H9 (cell line): ENCODE data around the gene SMC4. TPM values are rescaled to one million over a fixed set of nuclear protein-coding genes. Genes with fewer than 3 reads are reported as not detected.

Experiments
- DNase-seq: peaks from one replicate; pipeline ENCODE4 v3.0.0-alpha.2; 2017
- H2AFZ ChIP-seq: one replicate; pipeline ENCODE4 v1.6.1; 2013; ENCODE audit warnings: mild to moderate bottlenecking, low read length, control low read depth, moderate library complexity
- H2AK5ac ChIP-seq: 2 replicates; pipeline ENCODE4 v1.6.1; 2013; ENCODE audit warnings: low read length, control low read depth, mixed read lengths; ENCODE audit not compliant: insufficient read length
- H2BK120ac ChIP-seq: one replicate; pipeline ENCODE4 v1.6.1; 2013; ENCODE audit warnings: low read depth, mild to moderate bottlenecking, low read length, control low read depth, inconsistent platforms; ENCODE audit not compliant: poor library complexity, severe bottlenecking
- H2BK12ac ChIP-seq: 2 replicates; pipeline ENCODE4 v1.6.1; 2013; ENCODE audit warnings: low read length, control low read depth, mixed read lengths, low read depth; ENCODE audit not compliant: insufficient read length
- H2BK15ac ChIP-seq: 2 replicates; pipeline ENCODE4 v1.6.1; 2013; ENCODE audit warnings: low read depth, low read length, control low read depth
- H2BK20ac ChIP-seq: one replicate; pipeline ENCODE4 v1.6.1; 2013; ENCODE audit warnings: low read depth, mild to moderate bottlenecking, low read length, control low read depth, inconsistent platforms; ENCODE audit not compliant: poor library complexity, severe bottlenecking
- H2BK5ac ChIP-seq: 2 replicates; pipeline ENCODE4 v1.6.1; 2013; ENCODE audit warnings: low read length, control low read depth, mixed read lengths; ENCODE audit not compliant: insufficient read length
- H3K14ac ChIP-seq: 2 replicates; pipeline ENCODE4 v1.6.1; 2013; ENCODE audit warnings: low read length, control low read depth; ENCODE audit not compliant: insufficient read depth
- H3K18ac ChIP-seq: 2 replicates; pipeline ENCODE4 v1.6.1; 2013; ENCODE audit warnings: low read depth, mild to moderate bottlenecking, mixed read lengths, low read length, control low read depth; ENCODE audit not compliant: insufficient read length
- H3K23ac ChIP-seq: 2 replicates; pipeline ENCODE4 v1.6.1; 2013; ENCODE audit warnings: low read length, control low read depth, mixed read lengths, low read depth; ENCODE audit not compliant: insufficient read length
- H3K23me2 ChIP-seq: 2 replicates; pipeline ENCODE4 v1.6.1; 2013; ENCODE audit warnings: low read depth, mild to moderate bottlenecking, mixed read lengths, low read length, control low read depth; ENCODE audit not compliant: insufficient read length, poor library complexity, severe bottlenecking
- H3K27ac ChIP-seq: 2 replicates; pipeline ENCODE4 v1.5.1; 2013; ENCODE audit warnings: low read length, control low read depth, mixed read lengths, low read depth; ENCODE audit not compliant: insufficient read length
- H3K27me3 ChIP-seq: 2 replicates; pipeline ENCODE4 v1.6.1; 2013; ENCODE audit warnings: low read length, control low read depth, inconsistent platforms; ENCODE audit not compliant: insufficient read depth
- H3K4ac ChIP-seq: 2 replicates; pipeline ENCODE4 v1.6.1; 2013; ENCODE audit warnings: low read depth, mild to moderate bottlenecking, control low read depth, inconsistent platforms, low read length, moderate library complexity
- H3K4me1 ChIP-seq: 2 replicates; pipeline ENCODE4 v1.6.1; 2013; ENCODE audit warnings: low read length, control low read depth, inconsistent platforms; ENCODE audit not compliant: insufficient read depth
- H3K4me2 ChIP-seq: 2 replicates; pipeline ENCODE4 v1.6.1; 2013; ENCODE audit warnings: low read length, control low read depth, mixed read lengths; ENCODE audit not compliant: insufficient read length, insufficient read depth
- H3K56ac ChIP-seq: 2 replicates; pipeline ENCODE4 v1.6.1; 2013; ENCODE audit warnings: low read depth, mild to moderate bottlenecking, mixed read lengths, low read length, control low read depth; ENCODE audit not compliant: insufficient read length
- H3K79me1 ChIP-seq: 2 replicates; pipeline ENCODE4 v1.6.1; 2013; ENCODE audit warnings: low read depth, mild to moderate bottlenecking, moderate library complexity, low read length, control low read depth, inconsistent platforms; ENCODE audit not compliant: insufficient read depth, poor library complexity, severe bottlenecking
- H3K79me2 ChIP-seq: 2 replicates; pipeline ENCODE4 v1.6.1; 2013; ENCODE audit warnings: low read length, control low read depth, inconsistent platforms; ENCODE audit not compliant: insufficient read depth
- H3K9ac ChIP-seq: 2 replicates; pipeline ENCODE4 v1.6.1; 2013; ENCODE audit warnings: low read length, control low read depth, mixed read lengths; ENCODE audit not compliant: insufficient read length; ENCODE audit errors: extremely low read depth
- H3K9me3 ChIP-seq: one replicate; pipeline ENCODE4 v1.6.1; 2013; ENCODE audit warnings: low read depth, low read length, inconsistent platforms; ENCODE audit not compliant: control insufficient read depth
- H3T11ph ChIP-seq: one replicate; pipeline ENCODE4 v1.6.1; 2013; ENCODE audit warnings: mild to moderate bottlenecking, low read length, control low read depth, inconsistent platforms
- H4K20me1 ChIP-seq: one replicate; pipeline ENCODE4 v1.6.1; 2013; ENCODE audit not compliant: control insufficient read depth, insufficient read length, insufficient read depth
- H4K5ac ChIP-seq: 2 replicates; pipeline ENCODE4 v1.6.1; 2013; ENCODE audit warnings: low read depth, mild to moderate bottlenecking, mixed read lengths, low read length, control low read depth; ENCODE audit not compliant: insufficient read length
- H4K8ac ChIP-seq: replicated peaks from 2 replicates; pipeline ENCODE4 v1.6.1; 2013; ENCODE audit warnings: low read length, control low read depth, mixed read lengths, low read depth; ENCODE audit not compliant: insufficient read length
- H4K91ac ChIP-seq: 2 replicates; pipeline ENCODE4 v1.6.1; 2013; ENCODE audit warnings: low read depth, mild to moderate bottlenecking, moderate library complexity, mixed read lengths, low read length, control low read depth; ENCODE audit not compliant: insufficient read length
- H3K27ac Mint-ChIP-seq, 3 experiments: 2 replicates in 2 of 3; 3 replicates in 1 of 3; pipeline ENCODE4 v1.8.0; 2020 to 2021; ENCODE audit warnings: mixed read lengths in 3 of 3, mild to moderate bottlenecking in 1 of 3, moderate library complexity in 1 of 3
- H3K27me3 Mint-ChIP-seq: 2 replicates; pipeline ENCODE4 v1.8.0; 2021; ENCODE audit warnings: low read depth, mild to moderate bottlenecking, moderate library complexity, mixed read lengths
- H3K36me3 Mint-ChIP-seq, 3 experiments: 2 replicates in 2 of 3; 3 replicates in 1 of 3; pipeline ENCODE4 v1.8.0; 2020 to 2021; ENCODE audit warnings: low read depth in 3 of 3, mixed read lengths in 3 of 3; ENCODE audit not compliant: insufficient read depth in 1 of 3
- H3K4me1 Mint-ChIP-seq, 2 experiments: 2 replicates each; pipeline ENCODE4 v1.8.0; 2020; ENCODE audit warnings: mixed read lengths in 2 of 2
- H3K4me3 Mint-ChIP-seq, 2 experiments: 2 replicates in 1 of 2; 3 replicates in 1 of 2; pipeline ENCODE4 v1.8.0; 2020 to 2021; ENCODE audit warnings: mild to moderate bottlenecking in 2 of 2, mixed read lengths in 2 of 2, moderate library complexity in 1 of 2
- H3K9me3 Mint-ChIP-seq, 2 experiments: 2 replicates in 1 of 2; 3 replicates in 1 of 2; pipeline ENCODE4 v1.8.0; 2020; ENCODE audit warnings: mild to moderate bottlenecking in 2 of 2, mixed read lengths in 2 of 2, moderate library complexity in 1 of 2
- WGBS: extraction: QIAGEN DNeasy Blood & Tissue Kit; methylation state at CpG from one replicate; pipeline ENCODE4 v1.1.7; 2013; ENCODE audit warnings: missing lambda C conversion rate, low lambda C conversion rate, mixed read lengths; ENCODE audit not compliant: insufficient read length; ENCODE audit errors: extremely low coverage; 5-methylcytosine and 5-hydroxymethylcytosine counted together
- total RNA-seq: library from RNA; stranded (reverse); gene quantifications from 2 replicates; pipeline ENCODE4 v1.2.1, GENCODE V29; 2021
- TF ChIP-seq, protein P1 (sequence below): fragments of 200-600 bp; sonication (generic); conservative IDR thresholded peaks from 3 replicates; pipeline ENCODE4 v1.8.0; 2021; ENCODE audit warnings: antibody characterized with exemption, mild to moderate bottlenecking

The SMC4 gene
- total RNA-seq, 1 experiment from 2014 or later, result 130 TPM

DNA sequence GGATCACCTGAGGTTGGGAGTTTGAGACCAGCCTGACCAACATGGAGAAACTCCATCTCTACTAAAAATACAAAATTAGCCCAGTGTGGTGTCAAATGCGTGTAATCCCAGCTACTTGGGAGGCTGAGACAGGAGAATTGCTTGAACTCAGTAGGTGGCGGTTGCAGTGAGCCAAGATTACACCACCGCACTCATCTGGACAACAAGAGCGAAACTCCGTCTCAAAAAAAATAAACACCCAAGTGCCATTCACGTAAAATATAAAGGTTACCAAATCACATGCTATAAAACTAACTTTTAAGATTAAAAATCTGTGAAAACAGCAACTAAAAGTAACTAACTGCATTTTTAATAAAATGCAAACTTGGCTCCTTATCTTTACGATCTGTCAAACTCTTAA, 41.2 kb downstream of the SMC4 start:
- TF ChIP-seq, protein P1, sequence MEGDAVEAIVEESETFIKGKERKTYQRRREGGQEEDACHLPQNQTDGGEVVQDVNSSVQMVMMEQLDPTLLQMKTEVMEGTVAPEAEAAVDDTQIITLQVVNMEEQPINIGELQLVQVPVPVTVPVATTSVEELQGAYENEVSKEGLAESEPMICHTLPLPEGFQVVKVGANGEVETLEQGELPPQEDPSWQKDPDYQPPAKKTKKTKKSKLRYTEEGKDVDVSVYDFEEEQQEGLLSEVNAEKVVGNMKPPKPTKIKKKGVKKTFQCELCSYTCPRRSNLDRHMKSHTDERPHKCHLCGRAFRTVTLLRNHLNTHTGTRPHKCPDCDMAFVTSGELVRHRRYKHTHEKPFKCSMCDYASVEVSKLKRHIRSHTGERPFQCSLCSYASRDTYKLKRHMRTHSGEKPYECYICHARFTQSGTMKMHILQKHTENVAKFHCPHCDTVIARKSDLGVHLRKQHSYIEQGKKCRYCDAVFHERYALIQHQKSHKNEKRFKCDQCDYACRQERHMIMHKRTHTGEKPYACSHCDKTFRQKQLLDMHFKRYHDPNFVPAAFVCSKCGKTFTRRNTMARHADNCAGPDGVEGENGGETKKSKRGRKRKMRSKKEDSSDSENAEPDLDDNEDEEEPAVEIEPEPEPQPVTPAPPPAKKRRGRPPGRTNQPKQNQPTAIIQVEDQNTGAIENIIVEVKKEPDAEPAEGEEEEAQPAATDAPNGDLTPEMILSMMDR, result no peak
- Histone ChIP-seq H3K18ac (no peak overlapping the region), H3K27ac (no peak overlapping the region), H3K9me3 (no peaks in the 10 kb centered on the region), H3T11ph (no peak overlapping the region), H2AFZ (no peak overlapping the region), H4K91ac (no peak overlapping the region), H3K79me2 (peaks cover 18% of the 10 kb centered on the region; the same call in 1 of the 2 replicates), H2BK5ac (no peak overlapping the region), H2BK15ac (no peak overlapping the region), H3K4me2 (no peak overlapping the region), H3K4me1 (no peaks in the 10 kb centered on the region), H3K23ac (no peak overlapping the region), H4K20me1 (no peaks in the 10 kb centered on the region), H2BK12ac (no peak overlapping the region), H2AK5ac (no peak overlapping the region), H4K8ac (no peak overlapping the region), H3K14ac (no peak overlapping the region), H3K27me3 (no peaks in the 10 kb centered on the region), H2BK120ac (no peak overlapping the region), H3K23me2 (no peaks in the 10 kb centered on the region), H3K56ac (no peak overlapping the region), H4K5ac (no peak overlapping the region), H2BK20ac (no peak overlapping the region), H3K9ac (no peak overlapping the region), H3K79me1 (peaks cover 6% of the 10 kb centered on the region), H3K4ac (no peak overlapping the region)
- Mint-ChIP-seq H3K9me3 (peaks cover 0 to 7% of the 10 kb centered on the region in 2 experiments; a peak in 1 of 5 replicates), H3K27me3 (no peaks in the 10 kb centered on the region; the same call in 1 of the 2 replicates), H3K36me3 (peaks cover 62 to 76% (median 71%) of the 10 kb centered on the region in 3 experiments), H3K4me3 (no peak overlapping the region), H3K27ac (peak overlapping the region in 1 of 3 experiments; percentile 80; a peak in 2 of 7 replicates), H3K4me1 (peaks cover 18 to 27% of the 10 kb centered on the region in 2 experiments)
- DNase-seq, result no peak
- no CpG with 5 or more reads among the region's 7 CpGs for WGBS
